Esophagus muscularis mucosa (tissue), 4 donors: Measurements from ENCODE around the gene CFL1. TPM values are rescaled to one million over a fixed set of nuclear protein-coding genes. Genes with fewer than 3 reads are reported as not detected.
A peak's percentile ranks its signal among the peaks of the same experiment; 100 is the strongest.

Experiments used
- DNase-seq: peaks from one replicate; pipeline ENCODE4 v3.0.0-alpha.2; 2017; ENCODE audit errors: extremely low spot score
- H3K27ac ChIP-seq, 4 donors: fragments of 200-600 bp; sonication (generic); replicated peaks in 1 of 4; 1 replicate in 3 of 4; 2 replicates in 1 of 4; pipeline ENCODE4 v1.5.1; 2016 to 2019; ENCODE audit warnings: mild to moderate bottlenecking in 1 of 4
- H3K27me3 ChIP-seq, 4 donors: fragments of 200-600 bp; sonication (generic); one replicate each; pipeline versions ENCODE4 v1.5.1 to v1.6.0; 2016 to 2019
- H3K36me3 ChIP-seq, 4 donors: fragments of 200-600 bp; sonication (generic); one replicate each; pipeline ENCODE4 v1.5.1; 2016 to 2019
- H3K4me1 ChIP-seq, 4 donors: fragments of 200-600 bp; sonication (generic); one replicate each; pipeline ENCODE4 v1.5.1; 2016 to 2019
- H3K4me3 ChIP-seq, 4 donors: fragments of 200-600 bp; sonication (generic); 1 replicate in 2 of 4; 2 replicates in 2 of 4; pipeline ENCODE4 v1.5.1; 2016 to 2019; ENCODE audit warnings: mild to moderate bottlenecking in 4 of 4, moderate library complexity in 1 of 4
- H3K9me3 ChIP-seq, 4 donors: fragments of 200-600 bp; sonication (generic); 1 replicate in 3 of 4; 2 replicates in 1 of 4; pipeline ENCODE4 v1.5.1; 2016 to 2019
- EP300 ChIP-seq: sonication (generic); formaldehyde crosslinking; IDR thresholded peaks from one replicate; pipeline ENCODE4 v1.6.1; 2017; ENCODE audit warnings: antibody characterized with exemption
- POLR2A ChIP-seq: fragments of 450-650 bp; IDR thresholded peaks from one replicate; pipeline ENCODE4 v1.6.1; 2017; ENCODE audit warnings: antibody characterized with exemption, moderate library complexity, mild to moderate bottlenecking, low read depth
- POLR2AphosphoS5 ChIP-seq, 2 donors: sonication (generic); formaldehyde crosslinking; IDR thresholded peaks; one replicate each; pipeline ENCODE4 v1.6.1; 2017; ENCODE audit warnings: antibody characterized with exemption in 2 of 2
- WGBS: methylation state at CpG from one replicate; pipeline ENCODE4 v1.1.5; 2018; 5-methylcytosine and 5-hydroxymethylcytosine counted together
- intact Hi-C: fragments of 100-400 bp; cut with DNase I; formaldehyde crosslinking; loops from one replicate; pipeline ENCODE4 v1.15.1; 2023
- total RNA-seq, 4 donors: library from RNA; depleted of rRNA; stranded (reverse); fragments of >200 nt; gene quantifications; one replicate each; pipeline versions ENCODE4 v1.1.0 to v1.2.1, GENCODE V29; 2016
- TF ChIP-seq, protein P1 (sequence below), 3 experiments: fragments of 200-600 bp in 2 of 3; fragments of 450-650 bp in 1 of 3; sonication (generic) in 2 of 3; IDR thresholded peaks; one replicate each; pipeline ENCODE4 v1.5.1; 2017 to 2019; ENCODE audit warnings: antibody characterized with exemption in 3 of 3, mild to moderate bottlenecking in 2 of 3, moderate library complexity in 1 of 3

Gene CFL1
- total RNA-seq, 4 donors from 2014 or later: 610 to 793 (median 738) TPM

DNA sequence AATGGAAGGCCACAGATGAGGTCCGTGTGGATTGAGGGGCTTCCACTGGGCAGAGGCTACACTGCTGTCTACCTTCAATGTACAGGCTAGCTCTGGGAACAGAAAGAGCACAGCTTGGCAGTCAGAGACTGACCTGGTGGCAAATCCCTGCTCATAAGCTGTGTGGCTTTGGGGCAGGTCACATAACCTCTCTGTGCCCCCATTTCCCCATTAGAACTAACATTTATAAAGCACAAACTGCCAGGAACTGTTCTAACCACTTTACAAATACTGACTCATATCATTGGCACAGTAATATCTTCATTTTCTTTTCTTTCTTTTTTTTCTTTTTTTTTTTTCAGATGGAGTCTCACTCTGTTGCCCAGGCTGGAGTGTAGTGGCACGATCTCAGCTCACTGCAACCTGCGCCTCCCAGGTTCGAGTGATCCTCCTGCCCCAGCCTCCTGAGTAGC is 39.1 kb upstream of the CFL1 start:
- WGBS: 95% methylated on average over 4 of the region's 4 CpGs
- intact Hi-C loops: no loop called here

DNA sequence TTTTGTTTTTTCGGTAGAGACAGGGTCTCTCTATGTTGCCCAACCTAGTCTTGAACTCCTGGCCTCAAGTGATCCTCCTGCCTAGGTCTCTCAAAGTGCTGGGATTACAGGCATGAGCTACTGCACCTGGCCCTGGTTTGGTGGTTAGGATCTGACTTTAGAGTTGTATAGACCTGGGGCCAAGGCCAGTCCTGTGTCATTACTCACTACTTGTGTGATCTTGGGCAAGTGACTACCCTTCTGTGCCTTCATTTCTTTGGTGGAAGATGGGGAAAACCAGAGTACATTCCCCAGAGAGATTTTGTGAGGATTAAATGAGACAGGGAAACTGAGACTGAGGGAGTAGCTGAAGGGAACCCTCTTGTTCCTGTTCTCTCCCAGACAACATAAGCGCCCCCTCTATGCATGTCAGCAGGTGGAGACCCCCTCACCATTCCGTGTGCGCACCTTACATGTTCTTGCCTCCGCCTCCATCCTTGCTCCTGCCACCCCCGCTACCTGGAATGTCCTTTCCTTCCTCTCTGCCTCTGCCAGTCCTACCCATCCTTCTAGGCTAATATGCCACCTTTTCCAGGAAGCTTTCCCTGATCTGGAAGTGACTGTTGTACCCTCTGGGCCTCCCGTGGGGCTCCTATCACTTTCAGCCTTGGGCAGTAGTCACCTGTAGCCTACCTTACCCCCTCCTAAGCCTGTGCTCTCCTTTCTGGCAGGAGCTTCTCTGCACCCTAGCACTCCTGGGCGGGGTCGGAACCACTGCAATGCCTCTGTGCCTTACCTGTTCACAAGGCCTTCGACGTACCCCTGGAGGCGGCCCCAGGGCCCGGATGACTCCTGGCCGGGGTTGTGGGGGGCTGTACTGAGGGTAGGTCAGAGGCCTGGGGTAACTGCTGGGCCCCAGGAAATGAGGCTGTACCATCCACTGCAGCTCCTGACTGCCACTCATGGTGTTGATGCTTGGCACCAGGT is 38.3 kb upstream of the CFL1 start:
- TF ChIP-seq POLR2A (no peak), POLR2AphosphoS5 (IDR thresholded peaks at IDR 0.05) (no peak)
- no peak overlapping the region for H3K4me3 ChIP-seq
- H3K27me3 ChIP-seq: peaks cover 0 to 11% (median 0%) of the 10 kb centered on the region in 4 donors
- 92% methylated on average over 14 of the region's 14 CpGs for WGBS
- peaks cover 46 to 58% (median 51%) of the 10 kb centered on the region in 4 donors for H3K4me1 ChIP-seq
- H3K27ac ChIP-seq: no peak overlapping the region
- no peak for DNase-seq
- no peaks in the 10 kb centered on the region for H3K9me3 ChIP-seq
- no peaks in the 10 kb centered on the region for H3K36me3 ChIP-seq
- intact Hi-C loops: no loop called here

More for the DNA sequence above, 39.1 kb upstream of the CFL1 start:
- TF ChIP-seq POLR2AphosphoS5 (IDR thresholded peaks at IDR 0.05) (no peak), EP300 (no peak), POLR2A (no peak)
- TF ChIP-seq, protein P1, sequence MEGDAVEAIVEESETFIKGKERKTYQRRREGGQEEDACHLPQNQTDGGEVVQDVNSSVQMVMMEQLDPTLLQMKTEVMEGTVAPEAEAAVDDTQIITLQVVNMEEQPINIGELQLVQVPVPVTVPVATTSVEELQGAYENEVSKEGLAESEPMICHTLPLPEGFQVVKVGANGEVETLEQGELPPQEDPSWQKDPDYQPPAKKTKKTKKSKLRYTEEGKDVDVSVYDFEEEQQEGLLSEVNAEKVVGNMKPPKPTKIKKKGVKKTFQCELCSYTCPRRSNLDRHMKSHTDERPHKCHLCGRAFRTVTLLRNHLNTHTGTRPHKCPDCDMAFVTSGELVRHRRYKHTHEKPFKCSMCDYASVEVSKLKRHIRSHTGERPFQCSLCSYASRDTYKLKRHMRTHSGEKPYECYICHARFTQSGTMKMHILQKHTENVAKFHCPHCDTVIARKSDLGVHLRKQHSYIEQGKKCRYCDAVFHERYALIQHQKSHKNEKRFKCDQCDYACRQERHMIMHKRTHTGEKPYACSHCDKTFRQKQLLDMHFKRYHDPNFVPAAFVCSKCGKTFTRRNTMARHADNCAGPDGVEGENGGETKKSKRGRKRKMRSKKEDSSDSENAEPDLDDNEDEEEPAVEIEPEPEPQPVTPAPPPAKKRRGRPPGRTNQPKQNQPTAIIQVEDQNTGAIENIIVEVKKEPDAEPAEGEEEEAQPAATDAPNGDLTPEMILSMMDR (IDR thresholded peaks at IDR 0.05): no peak
- H3K27ac ChIP-seq: no peak overlapping the region
- peaks cover 0 to 11% (median 0%) of the 10 kb centered on the region in 4 donors for H3K27me3 ChIP-seq
- peaks cover 41 to 50% (median 44%) of the 10 kb centered on the region in 4 donors for H3K4me1 ChIP-seq
- H3K4me3 ChIP-seq: no peak overlapping the region
- no peak for DNase-seq
- H3K36me3 ChIP-seq: no peaks in the 10 kb centered on the region
- H3K9me3 ChIP-seq: no peaks in the 10 kb centered on the region

DNA sequence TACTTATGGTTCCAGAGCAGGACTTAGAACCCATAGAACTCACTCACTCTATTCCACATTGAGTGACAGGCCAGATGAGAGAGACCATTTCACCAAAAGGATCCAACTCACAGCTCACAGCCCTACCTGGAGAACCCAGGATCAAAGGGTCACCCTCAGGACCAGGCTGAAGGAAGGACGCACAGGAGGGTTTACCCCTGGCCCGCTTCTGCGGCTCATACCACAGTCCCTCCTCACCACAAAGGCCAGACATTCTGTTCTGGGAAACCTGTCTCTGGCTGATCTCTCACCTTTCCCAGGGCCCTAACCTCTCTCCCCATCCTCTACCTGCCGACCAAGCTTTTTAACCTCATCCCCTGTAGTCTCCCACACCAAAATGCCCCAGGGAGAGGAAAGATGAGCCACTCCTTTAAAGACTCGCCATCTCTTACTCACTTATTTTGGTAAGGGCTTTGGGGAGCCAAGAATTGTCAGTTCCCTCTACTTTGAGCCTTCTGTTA is 37.6 kb upstream of the CFL1 start:
- H3K4me1 ChIP-seq: peaks cover 42 to 60% (median 53%) of the 10 kb centered on the region in 4 donors
- intact Hi-C loops: no loop called here
- WGBS: 94% methylated on average over 5 of the region's 5 CpGs

DNA sequence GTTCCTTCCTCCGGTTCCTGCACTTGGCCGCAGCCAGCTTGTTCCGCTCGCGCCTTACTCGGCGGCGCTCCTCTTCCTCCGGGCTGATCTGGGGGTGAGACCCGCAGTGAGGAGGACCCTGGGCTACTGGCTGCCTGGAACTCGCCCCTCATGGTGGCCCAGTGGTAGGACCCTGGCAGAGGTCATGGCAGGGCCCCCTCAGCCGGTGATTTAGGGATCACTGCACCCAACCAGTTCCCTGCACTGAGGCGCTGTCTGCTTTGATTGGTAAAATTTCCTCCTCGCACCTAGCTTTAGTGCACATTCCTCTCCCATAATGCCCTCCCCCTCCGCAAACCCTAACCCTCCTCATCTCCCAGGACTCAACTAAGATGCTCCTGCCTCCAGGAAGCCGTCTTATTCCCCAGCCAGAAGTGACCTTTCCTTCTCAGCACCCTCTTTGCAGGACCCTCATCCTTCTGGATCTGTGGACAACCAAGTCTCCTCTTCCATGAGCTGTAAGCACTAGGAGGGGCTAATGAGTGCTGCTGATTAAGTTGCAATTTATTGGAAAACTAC is 36.1 kb upstream of the CFL1 start:
- Histone ChIP-seq H3K9me3 (no peaks in the 10 kb centered on the region), H3K27me3 (peaks cover 0 to 2% (median 0%) of the 10 kb centered on the region in 4 donors), H3K4me3 (peak overlapping the region; percentile 27 to 84 (median 57)), H3K36me3 (no peaks in the 10 kb centered on the region), H3K27ac (peak overlapping the region; percentile 96 to 100 (median 98)), H3K4me1 (peaks cover 42 to 57% (median 51%) of the 10 kb centered on the region in 4 donors)
- intact Hi-C loops: no loop called here
- TF ChIP-seq POLR2AphosphoS5 (IDR thresholded peaks at IDR 0.05): no peak
- no peak for TF ChIP-seq POLR2A
- TF ChIP-seq, protein P1 (IDR thresholded peaks at IDR 0.05): no peak
- TF ChIP-seq EP300: no peak
- 59% methylated on average over 13 of the region's 16 CpGs for WGBS
- DNase-seq: no peak

More for the DNA sequence above, 37.6 kb upstream of the CFL1 start:
- DNase-seq: no peak
- Histone ChIP-seq H3K4me3 (no peak overlapping the region), H3K27ac (no peak overlapping the region), H3K36me3 (no peaks in the 10 kb centered on the region), H3K9me3 (no peaks in the 10 kb centered on the region), H3K27me3 (peaks cover 0 to 11% (median 0%) of the 10 kb centered on the region in 4 donors)
- TF ChIP-seq POLR2A (no peak), POLR2AphosphoS5 (IDR thresholded peaks at IDR 0.05) (no peak), EP300 (no peak)
- TF ChIP-seq, protein P1 (IDR thresholded peaks at IDR 0.05): no peak
